Ramos (cell line): ENCODE data around the gene SPTA1.
"Not testable (repeated sequence)": the region's sequence is repeated elsewhere in the genome, so short reads cannot be mapped to it uniquely, and the experiment has no call there.

Source experiments
- in situ Hi-C: fragments of 300-500 bp; cut with MboI; formaldehyde crosslinking; loops from one replicate; pipeline ENCODE4 v1.14.3; 2022; ENCODE audit warnings: low sequenced_read_pairs; ENCODE audit not compliant: unreplicated experiment

SPTA1 gene

DNA sequence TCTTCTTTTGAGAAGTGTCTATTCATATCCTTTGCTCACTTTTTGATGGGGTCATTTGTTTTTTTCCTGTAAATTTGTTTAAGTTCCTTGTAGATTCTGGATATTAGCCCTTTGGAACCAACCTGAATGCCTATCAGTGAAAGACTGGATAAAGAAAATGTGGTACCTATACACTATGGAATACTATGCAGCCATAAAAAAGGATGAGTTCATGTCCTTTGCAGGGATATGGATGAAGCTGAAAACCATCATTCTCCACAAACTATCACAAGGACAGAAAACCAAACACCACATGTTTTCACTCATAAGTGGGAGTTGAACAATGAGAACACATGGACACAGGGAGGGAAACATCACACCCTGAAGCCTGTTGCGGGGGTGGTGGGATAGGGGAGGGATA lies 1.8 kb upstream of the SPTA1 start:
- in situ Hi-C loops, result not testable (repeated sequence)

DNA sequence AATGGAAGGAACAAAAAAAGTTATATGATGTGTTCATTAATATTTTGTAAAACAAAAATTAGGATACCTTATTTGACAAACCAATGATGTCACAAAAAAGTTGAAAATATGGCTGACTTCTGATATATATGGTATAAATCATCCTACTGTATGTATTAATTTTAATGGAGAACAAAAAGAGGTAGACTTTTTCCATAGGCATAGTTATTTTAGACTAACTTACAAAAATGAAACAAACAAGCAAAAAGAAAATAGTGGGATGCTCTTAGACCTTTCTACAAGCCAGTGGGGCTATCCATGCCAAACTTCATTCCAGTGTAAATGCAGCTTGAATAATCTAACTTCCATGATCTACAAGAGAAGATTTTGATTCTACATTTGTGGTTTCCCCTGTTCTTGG lies 522 bp upstream of the SPTA1 start:
- in situ Hi-C loops, result no loop called here

DNA sequence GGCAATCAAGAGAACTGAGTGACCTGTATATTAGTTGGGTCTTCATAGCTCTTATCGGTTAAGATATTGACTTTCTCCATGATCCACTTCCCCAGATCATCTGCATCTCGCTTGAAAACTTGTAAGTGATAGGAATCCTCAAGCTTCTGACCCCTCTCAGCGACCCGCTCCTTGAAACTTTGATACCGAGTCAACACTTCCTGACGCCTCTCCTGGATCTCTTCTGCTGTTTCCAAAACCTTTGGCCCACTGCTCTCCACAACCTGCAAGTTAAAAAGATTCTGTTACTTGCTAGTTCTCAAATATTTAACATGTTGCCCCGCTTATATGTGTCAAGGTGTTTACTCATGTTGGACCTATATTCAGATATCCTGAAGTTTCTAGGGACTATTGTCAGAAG lies 1.4 kb downstream of the SPTA1 start:
- in situ Hi-C loops, result no loop called here

DNA sequence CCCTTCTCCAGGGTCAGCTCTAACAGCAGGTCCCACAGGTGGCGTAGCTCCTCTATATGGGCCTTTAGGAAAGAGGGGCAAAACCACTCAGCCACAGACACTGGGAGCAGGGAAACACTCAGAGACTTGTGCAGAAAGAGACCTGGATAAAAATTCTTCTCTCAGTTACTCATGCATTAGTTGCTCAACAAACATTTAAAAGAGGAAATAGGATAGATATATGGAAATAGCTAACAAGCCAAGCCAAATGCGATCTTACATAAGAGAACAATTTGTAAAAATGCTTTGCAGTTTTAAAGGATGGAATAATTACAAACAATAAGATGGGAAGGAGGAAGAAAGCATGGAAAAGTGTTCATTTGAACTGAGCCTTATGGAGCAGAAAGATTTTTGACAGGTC lies 4.9 kb downstream of the SPTA1 start:
- in situ Hi-C loops, result no loop called here

DNA sequence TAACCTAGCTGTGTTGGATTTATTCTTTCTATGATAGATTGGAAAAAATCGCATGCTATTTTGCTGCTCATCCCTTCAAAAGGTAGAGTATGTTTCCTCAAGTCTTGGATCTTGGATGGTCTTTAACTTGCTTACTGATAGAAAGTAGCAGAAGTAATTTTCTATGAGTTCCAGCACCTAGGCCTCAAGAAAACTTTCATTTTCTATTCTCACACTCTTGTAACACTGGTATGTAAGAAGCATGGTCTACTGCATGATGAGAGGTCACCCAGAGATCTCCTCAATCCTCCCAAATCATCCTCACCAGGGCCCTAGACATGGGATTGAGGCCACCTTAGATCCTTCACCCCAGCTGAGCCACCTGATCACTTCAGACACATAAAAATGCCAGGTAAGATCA lies 7.2 kb downstream of the SPTA1 start:
- in situ Hi-C loops, result no loop called here

DNA sequence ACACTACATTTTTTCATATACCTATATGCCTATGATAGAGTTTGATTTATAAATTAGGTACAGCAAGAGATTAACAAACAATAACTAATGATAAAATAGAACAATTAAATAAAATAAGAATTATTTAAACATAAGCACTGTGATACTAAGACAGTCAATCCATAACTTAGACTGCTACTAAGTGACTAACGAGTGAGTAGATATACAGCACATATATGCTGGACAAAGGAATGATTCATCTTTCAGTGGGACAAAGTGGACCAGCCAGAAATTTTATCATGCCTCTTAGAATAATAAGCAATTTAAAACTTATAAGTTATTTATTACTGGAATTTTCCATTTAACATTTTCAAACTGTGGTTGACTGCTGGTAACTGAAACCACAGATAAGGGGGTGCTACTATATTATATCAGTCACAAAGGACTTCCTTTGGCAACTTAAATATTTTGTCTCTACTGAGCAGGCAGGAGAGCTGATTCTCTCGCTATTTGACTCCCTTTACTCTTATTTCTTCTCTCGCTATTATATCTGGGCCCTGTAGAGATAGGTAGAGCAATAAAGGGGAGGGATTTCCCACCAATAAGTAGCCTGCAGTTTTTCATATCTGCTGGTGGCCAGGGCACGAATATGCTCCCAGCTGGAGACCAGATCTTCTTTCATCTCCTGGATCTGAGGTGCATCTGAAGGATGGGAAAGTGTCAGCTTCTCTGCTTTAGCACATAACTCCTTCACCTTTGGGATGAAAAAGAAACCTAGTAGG lies 10.8 kb downstream of the SPTA1 start:
- in situ Hi-C loops, result no loop called here

DNA sequence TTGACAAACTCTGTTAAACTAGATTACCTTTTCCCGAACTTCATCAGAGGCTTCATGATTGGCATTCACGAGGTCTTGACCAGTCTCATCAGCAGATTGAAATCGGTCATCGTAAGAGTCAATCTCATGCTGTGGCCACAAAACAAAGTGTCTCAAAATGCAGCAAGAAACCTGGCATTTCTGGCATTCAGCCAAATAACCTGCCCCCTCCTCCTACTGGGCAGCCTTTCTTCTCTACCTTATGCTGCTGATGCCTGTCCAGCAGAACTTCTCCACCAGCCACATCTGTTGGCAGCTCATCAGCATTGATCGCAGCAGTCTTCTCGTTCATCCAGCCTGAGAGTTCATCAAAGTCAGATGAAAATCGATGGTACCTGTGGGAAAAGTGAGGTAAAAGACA lies 12.2 kb downstream of the SPTA1 start:
- in situ Hi-C loops, result no loop called here

DNA sequence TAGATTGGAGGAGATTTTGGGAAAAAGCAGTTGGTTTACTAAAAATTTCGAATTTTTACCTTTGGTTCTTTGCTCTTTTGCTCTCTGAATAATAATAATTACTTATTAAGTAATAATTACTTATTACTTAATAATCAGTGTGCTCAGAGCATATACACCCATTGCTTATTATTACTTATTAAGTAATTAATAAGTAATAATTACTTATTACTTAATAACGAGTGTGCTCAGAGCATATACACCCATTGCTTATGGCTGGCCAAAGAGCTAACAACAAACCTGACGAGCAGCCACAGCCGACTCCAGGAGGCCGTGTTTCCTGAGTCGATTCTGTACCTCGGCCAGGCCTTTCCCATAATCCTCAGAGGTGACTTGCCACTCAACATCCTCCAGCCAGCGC lies 20.5 kb downstream of the SPTA1 start:
- in situ Hi-C loops, result no loop called here

DNA sequence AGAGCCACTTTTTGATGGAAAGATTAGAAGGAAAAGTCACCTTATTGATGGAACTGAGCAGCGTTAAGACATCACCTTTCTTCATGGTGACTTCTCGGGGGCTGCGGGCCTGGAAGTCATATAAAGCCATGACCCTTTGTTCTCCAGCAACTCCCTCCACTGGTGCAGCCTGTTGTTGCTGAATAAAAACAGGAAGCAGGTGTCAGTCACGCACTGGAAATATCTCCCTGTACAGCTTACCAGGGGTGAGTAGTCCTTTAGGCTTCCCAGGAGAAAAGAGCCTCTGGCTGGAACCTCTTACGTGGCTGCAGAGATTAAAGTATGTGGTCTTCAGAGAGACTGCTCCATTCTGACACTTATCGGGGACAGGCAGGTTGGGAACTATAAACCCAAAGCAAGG lies 31.9 kb downstream of the SPTA1 start:
- in situ Hi-C loops, result no loop called here

DNA sequence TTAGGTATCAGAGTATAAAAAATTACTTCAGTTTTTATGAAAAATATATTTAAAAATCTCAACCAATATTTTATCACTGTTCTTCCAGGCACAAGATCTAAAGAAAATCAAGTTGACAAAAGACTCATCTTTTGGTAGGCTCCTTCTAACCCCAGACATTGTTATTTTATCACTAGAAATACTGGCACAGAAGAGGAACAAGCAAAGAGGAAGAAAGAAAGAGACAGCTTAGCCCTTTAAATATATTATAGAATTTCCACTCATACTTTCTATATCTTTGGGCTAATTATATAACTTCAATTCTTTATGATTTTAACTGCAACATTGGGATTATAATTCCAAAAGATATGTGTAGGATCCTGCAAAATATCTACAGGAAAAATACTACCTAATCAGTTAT lies 32.4 kb downstream of the SPTA1 start:
- in situ Hi-C loops, result no loop called here

DNA sequence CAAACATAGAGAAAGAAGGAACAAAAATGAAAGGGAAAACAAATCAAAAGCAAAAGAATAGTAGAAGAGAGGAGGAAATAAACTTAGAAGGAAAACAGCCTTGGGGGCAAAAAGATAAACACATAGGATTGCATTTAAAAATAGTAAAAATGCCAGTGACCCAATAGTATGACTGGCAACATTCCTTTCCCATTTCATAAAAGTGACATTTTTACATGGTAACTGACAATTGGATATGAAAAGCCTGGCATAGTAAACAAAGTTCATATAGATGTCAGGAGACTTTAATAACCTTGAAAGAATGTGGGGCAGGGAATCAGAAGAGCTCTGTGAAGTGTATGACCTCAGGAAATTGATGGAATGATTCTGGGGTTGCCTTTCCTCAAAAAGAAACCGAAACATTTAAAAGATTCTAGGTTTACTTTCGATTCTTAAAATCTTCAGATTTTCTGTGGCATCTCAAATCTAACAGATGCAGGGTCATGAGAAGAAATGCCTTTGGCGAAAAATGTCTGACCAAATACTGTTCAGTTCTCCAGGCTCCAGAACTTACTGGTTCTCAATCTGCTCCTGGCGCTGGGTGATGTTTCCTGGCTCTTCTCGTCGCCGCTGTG lies 33.7 kb downstream of the SPTA1 start:
- in situ Hi-C loops, result no loop called here

DNA sequence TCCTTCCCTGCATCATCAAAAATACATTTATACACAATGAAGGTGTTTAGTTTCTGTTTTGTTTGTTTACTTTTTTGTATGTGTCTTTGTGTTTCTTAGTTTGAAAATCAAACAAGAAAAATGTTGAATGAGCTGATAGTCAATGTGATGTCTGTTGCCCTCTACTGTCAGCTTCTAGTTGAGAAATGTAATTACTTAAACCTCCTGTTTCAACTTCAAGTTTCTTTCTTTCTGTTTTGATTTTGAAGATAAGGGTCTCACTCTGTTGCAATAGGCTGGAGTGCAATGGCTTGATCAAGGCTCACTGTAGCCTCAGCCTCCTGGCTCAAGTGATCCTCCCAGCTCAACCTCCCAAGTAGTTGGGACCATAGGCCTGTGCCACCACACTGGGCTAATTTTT lies 37.5 kb downstream of the SPTA1 start:
- in situ Hi-C loops, result no loop called here

DNA sequence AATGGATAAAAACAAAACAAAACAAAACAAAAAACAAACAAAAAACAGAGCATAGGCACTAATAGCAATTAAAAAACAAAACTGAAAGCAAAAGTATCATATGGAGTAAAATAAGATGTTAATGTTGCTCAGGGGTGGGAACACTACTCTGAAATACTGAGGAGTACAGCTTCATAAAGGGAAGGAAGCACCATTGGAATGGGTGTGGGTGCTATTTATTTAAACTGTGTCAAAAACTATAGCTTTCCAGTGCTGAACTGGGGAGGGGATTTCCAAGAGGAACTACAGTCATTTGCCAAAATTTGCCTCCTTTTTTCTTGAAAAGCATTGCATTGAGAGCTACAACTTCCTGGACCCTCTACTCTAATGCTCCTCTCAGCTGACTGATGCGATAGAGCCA lies 40.0 kb downstream of the SPTA1 start:
- in situ Hi-C loops, result no loop called here

DNA sequence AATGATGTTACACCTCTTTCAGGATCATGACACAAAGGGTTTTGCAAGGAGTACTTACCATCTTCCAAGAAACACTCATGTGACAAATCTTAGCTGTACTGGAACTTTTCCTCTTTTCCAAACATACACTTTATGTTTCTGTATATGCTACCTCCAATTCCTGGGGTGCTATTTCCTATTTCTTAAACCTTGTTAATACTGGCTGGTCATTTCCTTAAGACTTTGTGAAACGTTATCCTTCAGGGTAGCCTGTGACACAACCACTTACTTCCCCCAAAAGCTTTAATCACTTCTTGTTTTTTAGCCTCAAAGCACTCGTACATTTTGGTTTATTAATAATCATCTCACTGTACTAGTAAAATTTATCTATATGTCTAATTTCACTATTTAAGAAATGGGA lies 42.1 kb downstream of the SPTA1 start:
- in situ Hi-C loops, result no loop called here

DNA sequence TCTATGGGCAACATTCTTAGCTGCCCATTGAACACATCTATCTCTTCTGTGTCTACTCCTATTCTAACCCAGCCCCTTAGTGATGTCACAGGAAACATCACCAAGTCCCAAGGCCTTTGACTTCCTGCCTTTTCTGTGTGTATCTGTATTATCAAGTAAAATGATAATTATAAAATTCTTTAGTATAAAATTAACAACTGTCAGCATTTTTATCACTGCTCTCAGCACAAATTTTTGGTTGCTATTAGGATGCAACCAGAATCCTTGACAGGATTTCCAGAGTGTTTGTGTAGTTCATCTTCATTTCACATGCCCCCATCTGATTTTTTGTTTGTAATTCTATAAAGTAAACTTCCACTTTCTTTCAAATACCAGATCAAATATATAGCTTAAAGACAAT lies 47.6 kb downstream of the SPTA1 start:
- in situ Hi-C loops, result no loop called here

DNA sequence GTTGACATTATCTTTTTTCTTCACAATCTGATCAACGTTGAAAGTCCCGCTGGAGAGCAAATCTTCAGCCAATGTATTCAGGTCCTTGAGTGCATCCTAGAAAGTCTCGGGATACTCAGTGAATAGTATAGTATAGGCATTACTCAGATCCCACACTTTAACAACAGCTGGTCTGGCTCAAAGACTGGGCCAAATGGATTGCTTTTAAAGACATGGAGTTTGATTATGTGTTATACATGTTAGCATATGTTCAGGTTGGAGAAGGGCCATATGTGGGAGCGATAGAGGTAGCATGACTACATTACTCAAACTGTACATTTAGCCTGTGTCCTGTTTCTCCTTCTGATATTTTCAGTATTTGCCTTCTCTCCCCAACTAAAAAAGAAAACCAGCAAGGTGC lies 48.4 kb downstream of the SPTA1 start:
- in situ Hi-C loops, result no loop called here

DNA sequence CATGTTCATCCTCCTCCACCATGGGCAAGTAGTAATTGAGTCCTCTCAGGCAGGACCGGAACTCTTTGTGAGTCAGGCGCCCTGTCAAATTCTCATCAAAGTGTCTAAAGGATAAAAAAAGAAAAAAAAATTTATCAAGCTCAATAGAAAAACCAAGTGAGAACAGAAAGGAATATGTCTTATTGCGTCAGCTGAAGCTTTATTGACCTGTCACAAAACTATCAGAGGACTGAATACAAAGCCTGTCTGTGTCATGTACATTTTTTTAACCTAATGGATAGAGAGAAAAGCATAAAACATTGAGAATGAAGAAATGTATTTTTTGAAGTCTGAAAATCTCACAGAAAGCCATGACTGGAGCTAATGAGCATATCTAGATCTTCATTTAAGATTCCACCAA lies 72.8 kb downstream of the SPTA1 start:
- in situ Hi-C loops, result no loop called here

DNA sequence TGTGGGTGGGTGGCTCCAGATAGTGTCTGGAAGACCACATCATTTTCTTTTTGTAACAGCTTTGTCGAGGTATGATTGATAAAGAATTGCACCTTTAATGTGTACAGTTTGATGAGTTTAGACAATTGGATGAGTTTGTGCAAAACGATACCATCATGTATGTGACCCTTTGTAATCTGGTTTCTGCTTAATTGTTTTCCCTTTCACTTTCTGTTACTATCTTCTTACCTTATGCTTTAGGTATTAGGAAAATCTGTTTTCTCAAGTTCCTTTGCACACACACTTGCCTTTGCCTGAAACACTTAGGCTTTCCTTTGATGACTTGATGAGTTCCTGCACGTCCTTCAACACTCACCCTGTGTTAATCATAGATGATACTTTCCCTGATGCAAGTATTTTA lies 74.6 kb downstream of the SPTA1 start:
- in situ Hi-C loops, result no loop called here

DNA sequence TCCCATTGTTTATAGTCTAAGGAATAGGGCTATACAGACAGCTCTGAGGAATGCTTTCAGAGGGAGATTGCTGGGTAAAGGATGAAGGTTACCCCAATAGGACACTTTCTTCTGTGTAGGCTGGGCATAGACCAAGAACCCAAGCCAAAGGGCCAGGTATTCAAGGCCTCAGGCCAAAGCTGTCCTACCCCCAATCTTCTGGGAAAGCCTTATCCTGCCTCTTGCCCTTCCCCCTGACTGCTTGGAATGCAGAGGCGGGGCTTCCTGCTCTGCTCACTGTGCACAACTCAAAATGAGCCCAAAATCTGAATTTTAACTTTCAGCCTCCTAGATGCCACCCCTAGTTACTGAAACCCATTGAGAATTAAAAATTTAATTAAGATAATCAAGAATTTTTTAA lies 79.2 kb downstream of the SPTA1 start:
- in situ Hi-C loops, result no loop called here

DNA sequence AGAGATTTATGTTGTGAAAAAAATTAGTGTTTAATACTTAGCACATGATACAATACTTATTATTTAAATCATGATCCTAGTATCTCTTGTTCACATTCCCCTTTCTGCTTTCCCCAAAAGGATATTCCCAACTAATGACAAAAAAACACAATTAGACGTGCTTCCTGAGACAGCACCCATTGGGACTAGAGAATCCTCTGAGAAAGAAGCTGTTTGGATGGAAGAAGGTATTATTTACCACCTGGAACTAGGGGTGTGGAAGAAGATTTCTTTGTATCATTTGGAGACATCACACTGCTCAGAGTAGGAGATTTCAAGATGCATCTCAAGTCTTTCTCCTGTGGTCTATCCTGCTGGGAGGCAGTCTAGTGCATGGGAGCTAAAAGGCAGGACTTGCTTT lies 81.5 kb downstream of the SPTA1 start, which contains the start of gene OR10Z1:
Gene OR10Z1 (plus strand): TSS at position 301 of the 400 bp plus-strand sequence. CDS start 1,171 bp downstream, outside the sequence.
- in situ Hi-C loops, result no loop called here

DNA sequence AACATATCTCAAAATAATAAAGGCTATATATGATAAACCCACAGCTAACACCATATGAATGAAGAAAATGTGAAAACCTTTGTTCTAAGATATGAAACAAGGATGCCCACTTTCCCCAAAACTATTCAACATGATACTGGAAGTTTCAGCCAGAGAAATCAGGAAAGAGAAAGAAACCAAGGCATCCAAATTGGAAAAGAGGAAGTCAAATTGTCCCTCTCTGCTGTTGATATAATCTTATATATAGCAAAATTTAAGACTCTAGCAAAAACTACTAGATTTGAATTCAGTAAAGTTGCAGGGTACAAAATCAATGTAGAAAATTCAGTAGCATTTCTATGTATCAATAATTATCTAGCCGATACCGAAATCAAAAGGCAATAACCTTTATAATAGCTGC lies 85.8 kb downstream of the SPTA1 start:
- in situ Hi-C loops, result no loop called here

DNA sequence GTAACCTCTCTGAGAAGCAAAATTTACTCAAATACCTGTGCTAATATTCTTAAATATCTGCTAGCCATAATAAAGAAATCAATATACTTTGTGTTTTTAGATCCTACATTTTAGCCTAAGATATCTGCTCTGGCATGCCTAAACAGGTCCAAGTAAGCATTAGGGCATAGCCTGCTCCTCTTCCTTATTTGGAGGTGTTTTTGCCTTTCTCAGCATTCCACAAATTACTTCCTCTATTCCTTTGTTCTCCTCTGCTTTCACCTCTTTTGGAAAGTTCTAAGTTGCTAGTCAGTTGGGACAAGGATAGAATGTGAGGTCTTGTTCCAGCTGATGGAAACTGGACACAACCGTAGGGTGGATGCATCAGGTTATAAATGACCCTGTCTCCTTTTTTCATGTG lies 99.6 kb downstream of the SPTA1 start:
- in situ Hi-C loops, result no loop called here
